RWPE2 (cell line): ENCODE measurements around the gene PSMD2.

Source experiments
- ATAC-seq: fragments of 200-7000 bp; cut with Tn5 transposase; 3 replicates; pipeline ENCODE4 v1.9.1; 2021; ENCODE audit warnings: low read depth
- DNase-seq: peaks from one replicate; pipeline ENCODE4 v3.0.0-alpha.2; 2020; ENCODE audit warnings: low spot score
- H3K27ac ChIP-seq: fragments of 450-650 bp; 2 replicates; pipeline ENCODE4 v1.5.1; 2017; ENCODE audit warnings: mild to moderate bottlenecking; ENCODE audit not compliant: poor library complexity, severe bottlenecking
- H3K27me3 ChIP-seq: fragments of 250-450 bp; sonication (Bioruptor Pico); 2 replicates; pipeline ENCODE4 v1.5.1; 2021; ENCODE audit warnings: mild to moderate bottlenecking, moderate library complexity; ENCODE audit not compliant: insufficient read depth, poor library complexity, severe bottlenecking
- H3K36me3 ChIP-seq: fragments of 250-450 bp; sonication (Bioruptor Pico); 2 replicates; pipeline ENCODE4 v1.5.1; 2020; ENCODE audit warnings: low read depth, mild to moderate bottlenecking, moderate library complexity
- H3K4me1 ChIP-seq: fragments of 250-450 bp; sonication (Bioruptor Pico); 2 replicates; pipeline ENCODE4 v1.5.1; 2021; ENCODE audit warnings: mild to moderate bottlenecking, moderate library complexity; ENCODE audit not compliant: insufficient read depth, poor library complexity, severe bottlenecking
- H3K4me3 ChIP-seq: fragments of 250-450 bp; sonication (Bioruptor Pico); 2 replicates; pipeline ENCODE4 v1.5.1; 2021; ENCODE audit warnings: mild to moderate bottlenecking, moderate library complexity; ENCODE audit not compliant: severe bottlenecking
- H3K9me3 ChIP-seq: fragments of 250-450 bp; sonication (Bioruptor Pico); 2 replicates; pipeline ENCODE4 v1.5.1; 2021; ENCODE audit warnings: mild to moderate bottlenecking, moderate library complexity; ENCODE audit not compliant: severe bottlenecking
- TF ChIP-seq, protein P1 (sequence below): fragments of 450-650 bp; IDR thresholded peaks from one replicate; pipeline ENCODE4 v1.5.1; 2017; ENCODE audit warnings: mild to moderate bottlenecking, moderate library complexity; ENCODE audit not compliant: poor library complexity, severe bottlenecking

Gene PSMD2

DNA sequence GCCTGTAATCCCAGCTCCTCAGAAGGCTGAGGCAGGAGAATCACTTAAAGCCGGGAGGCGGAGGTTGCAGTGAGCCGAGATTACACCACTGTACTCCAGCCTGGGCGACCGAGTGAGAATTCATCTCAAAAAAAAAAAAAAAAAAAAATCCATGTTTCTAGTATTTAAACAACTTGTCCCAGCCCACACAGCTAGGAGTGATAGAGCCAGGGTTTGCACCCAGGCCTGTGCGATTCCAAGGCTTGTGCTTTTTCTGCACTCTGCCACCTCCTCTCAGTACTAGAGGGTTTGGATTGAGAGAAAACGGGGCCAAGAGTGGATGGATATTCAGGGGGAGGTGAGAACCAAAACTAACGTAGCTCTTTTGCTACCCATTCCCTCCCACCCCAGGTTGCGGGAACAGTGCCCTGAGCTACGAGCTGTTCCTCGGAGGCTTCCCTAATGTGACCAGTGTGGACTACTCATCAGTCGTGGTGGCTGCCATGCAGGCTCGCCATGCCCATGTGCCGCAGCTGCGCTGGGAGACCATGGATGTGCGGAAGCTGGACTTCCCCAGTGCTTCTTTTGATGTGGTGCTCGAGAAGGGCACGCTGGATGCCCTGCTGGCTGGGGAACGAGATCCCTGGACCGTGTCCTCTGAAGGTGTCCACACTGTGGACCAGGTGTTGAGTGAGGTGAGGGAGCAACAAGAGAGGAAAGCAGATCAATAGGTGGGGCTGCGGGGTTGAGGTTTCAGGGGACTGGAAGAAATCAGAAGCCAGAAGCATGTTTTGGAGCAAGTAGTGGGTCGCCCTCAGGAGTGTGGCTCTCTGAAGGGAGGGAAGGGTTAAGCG is 41.7 kb upstream of the PSMD2 start:
- H3K4me3 ChIP-seq = no peak overlapping the region
- H3K4me1 ChIP-seq = no peaks in the 10 kb centered on the region
- peaks cover 17% of the 10 kb centered on the region for H3K27me3 ChIP-seq
- DNase-seq (no peak), ATAC-seq (no peak)
- H3K27ac ChIP-seq = no peak overlapping the region
- H3K36me3 ChIP-seq = no peaks in the 10 kb centered on the region
- H3K9me3 ChIP-seq = no peaks in the 10 kb centered on the region
- TF ChIP-seq, protein P1, sequence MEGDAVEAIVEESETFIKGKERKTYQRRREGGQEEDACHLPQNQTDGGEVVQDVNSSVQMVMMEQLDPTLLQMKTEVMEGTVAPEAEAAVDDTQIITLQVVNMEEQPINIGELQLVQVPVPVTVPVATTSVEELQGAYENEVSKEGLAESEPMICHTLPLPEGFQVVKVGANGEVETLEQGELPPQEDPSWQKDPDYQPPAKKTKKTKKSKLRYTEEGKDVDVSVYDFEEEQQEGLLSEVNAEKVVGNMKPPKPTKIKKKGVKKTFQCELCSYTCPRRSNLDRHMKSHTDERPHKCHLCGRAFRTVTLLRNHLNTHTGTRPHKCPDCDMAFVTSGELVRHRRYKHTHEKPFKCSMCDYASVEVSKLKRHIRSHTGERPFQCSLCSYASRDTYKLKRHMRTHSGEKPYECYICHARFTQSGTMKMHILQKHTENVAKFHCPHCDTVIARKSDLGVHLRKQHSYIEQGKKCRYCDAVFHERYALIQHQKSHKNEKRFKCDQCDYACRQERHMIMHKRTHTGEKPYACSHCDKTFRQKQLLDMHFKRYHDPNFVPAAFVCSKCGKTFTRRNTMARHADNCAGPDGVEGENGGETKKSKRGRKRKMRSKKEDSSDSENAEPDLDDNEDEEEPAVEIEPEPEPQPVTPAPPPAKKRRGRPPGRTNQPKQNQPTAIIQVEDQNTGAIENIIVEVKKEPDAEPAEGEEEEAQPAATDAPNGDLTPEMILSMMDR = no peak

DNA sequence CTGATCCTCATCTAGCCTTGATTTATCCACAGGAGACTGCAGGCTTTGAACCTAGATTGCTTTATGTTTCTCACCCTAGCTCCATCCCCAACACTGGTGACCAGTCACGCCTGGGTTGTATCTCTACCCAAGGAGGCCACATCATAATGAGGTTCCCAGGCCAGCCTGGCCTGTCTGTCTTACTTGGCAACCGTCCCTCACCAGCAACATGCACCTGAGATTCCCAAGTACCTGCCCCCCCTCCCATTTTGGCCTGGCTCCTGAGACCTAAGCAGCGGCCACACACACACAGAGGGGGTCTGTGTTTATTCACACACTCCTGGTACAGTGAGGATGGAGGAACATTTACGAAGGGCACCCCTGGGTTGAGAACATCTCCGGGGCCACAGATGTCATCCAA is 40.1 kb upstream of the PSMD2 start:
- Histone ChIP-seq H3K27me3 (peaks cover 23% of the 10 kb centered on the region), H3K4me1 (no peaks in the 10 kb centered on the region), H3K4me3 (no peak overlapping the region), H3K36me3 (no peaks in the 10 kb centered on the region), H3K9me3 (no peaks in the 10 kb centered on the region), H3K27ac (no peak overlapping the region)
- DNase-seq (no peak), ATAC-seq (no peak)
- TF ChIP-seq, protein P1 = no peak

DNA sequence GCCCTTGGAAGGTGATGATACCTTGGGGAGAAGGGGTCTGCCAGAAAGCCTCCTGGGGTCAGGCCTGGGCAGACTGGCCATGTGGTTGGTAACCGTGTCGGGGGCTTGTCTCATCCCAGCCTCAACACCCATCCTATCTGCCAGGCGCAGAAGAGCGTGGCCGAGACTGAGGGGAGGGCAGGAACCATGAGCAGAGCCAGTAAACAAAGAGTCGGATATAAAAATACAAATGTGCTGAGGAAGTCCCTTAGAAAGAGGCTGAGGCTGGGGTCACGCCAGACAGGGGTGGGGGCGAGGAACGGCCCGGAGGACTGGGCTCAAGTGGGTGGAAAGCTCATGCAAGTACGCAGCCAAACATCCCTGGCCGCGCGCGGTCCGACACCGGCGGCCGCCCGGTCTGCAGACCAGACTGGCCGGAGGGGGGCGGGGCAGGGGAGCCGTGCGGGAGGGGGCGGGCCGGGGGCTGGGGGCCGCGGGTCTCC is 39.6 kb upstream of the PSMD2 start:
- TF ChIP-seq, protein P1 = no peak
- no peak overlapping the region for H3K4me3 ChIP-seq
- H3K4me1 ChIP-seq = no peaks in the 10 kb centered on the region
- no peak for DNase-seq
- H3K27ac ChIP-seq = no peak overlapping the region
- ATAC-seq = no peak
- H3K27me3 ChIP-seq = peaks cover 23% of the 10 kb centered on the region
- H3K9me3 ChIP-seq = no peaks in the 10 kb centered on the region
- H3K36me3 ChIP-seq = no peaks in the 10 kb centered on the region

DNA sequence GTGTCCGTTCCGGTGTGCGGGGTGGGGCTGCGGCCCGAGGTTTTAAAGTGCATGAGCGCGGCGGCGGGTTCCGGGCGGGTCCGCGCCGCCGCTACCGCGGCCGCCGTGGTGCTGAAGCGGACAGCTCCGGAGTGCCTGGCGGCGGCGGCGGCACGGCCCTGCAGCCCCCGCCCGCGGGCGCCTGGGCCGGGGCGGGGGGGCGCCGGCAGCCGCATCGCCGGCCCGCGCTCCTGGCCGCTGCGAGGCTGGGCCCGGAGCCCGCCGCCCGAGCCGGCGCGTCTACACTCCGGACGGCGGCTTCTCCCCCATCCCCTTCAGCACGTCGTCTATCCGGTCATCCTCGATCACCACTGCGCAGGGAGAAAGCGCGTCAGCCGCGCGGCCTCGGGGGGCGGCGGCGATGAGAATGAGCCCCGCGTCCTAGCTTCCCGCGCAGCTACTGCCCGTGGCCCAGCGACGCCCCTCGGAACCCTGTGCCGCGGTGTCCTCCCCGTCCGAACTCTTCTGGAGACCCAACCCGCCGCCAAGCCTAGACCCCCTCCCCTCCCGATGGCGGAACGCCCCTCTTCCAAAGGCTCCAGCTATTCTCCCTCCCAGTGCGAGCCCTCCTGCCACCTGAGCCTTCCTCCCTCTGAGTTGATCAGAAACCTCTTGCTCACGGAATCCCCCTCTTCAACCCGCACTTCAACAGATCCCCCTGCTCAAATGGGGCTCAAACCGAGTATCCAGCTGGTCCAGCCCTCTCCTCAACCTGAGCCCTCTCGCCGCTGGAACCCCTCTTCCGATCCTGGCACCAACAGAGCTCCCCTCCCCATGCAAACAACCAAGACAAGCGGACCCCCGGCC is 38.9 kb upstream of the PSMD2 start:
- no peak for DNase-seq
- peak overlapping the region; percentile 42 for H3K4me3 ChIP-seq
- no peaks in the 10 kb centered on the region for H3K36me3 ChIP-seq
- peaks cover 23% of the 10 kb centered on the region for H3K27me3 ChIP-seq
- H3K27ac ChIP-seq = no peak overlapping the region
- no peaks in the 10 kb centered on the region for H3K4me1 ChIP-seq
- ATAC-seq = peak; percentile 19; the same call in 2 of the 3 replicates
- H3K9me3 ChIP-seq = no peaks in the 10 kb centered on the region
- TF ChIP-seq, protein P1 = no peak
